ENCODE results near the gene MTNR1B.

DNA sequence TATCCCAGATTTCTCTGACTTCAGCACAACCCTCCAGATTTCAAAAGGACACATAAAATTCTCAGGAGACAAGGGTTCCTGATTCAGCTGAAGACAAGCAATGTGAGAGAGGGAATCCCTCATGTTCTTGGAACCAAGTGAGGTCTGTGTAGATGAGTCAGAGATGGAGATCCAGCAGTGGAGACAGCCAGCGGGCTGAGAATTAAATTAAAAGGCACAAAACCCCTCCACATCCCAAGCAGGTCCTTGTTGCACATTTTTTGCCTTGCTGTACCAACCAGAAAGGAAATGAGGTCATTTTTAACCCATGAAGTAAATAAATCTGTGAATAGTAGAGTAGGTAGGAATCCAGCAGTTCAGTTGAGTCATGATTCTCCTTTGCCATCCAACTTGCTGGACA is 9.7 kb downstream of the MTNR1B start:
- TF ChIP-seq, protein P1, sequence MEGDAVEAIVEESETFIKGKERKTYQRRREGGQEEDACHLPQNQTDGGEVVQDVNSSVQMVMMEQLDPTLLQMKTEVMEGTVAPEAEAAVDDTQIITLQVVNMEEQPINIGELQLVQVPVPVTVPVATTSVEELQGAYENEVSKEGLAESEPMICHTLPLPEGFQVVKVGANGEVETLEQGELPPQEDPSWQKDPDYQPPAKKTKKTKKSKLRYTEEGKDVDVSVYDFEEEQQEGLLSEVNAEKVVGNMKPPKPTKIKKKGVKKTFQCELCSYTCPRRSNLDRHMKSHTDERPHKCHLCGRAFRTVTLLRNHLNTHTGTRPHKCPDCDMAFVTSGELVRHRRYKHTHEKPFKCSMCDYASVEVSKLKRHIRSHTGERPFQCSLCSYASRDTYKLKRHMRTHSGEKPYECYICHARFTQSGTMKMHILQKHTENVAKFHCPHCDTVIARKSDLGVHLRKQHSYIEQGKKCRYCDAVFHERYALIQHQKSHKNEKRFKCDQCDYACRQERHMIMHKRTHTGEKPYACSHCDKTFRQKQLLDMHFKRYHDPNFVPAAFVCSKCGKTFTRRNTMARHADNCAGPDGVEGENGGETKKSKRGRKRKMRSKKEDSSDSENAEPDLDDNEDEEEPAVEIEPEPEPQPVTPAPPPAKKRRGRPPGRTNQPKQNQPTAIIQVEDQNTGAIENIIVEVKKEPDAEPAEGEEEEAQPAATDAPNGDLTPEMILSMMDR (IDR thresholded peaks at IDR 0.05), result no peak
- no peak for TF ChIP-seq POLR2A (IDR thresholded peaks at IDR 0.05)
